ENCODE data around the gene ITPRIPL2. TPM values are rescaled to one million over a fixed set of nuclear protein-coding genes. Genes with fewer than 3 reads are reported as not detected.

Gene ITPRIPL2
- total and polyA plus RNA-seq, 2 of the 4 experiments (the other 2 are of a cell fraction), result 9.2 to 11.1 TPM

GRCh38 chr16:19126300-19126699, 12.5 kb downstream of the ITPRIPL2 start:
- intact Hi-C loops (cut with micrococcal nuclease), result no loop called here
- no peak overlapping the region for H2AFZ ChIP-seq (replicated peaks; ENCODE audit: low read length, poor library complexity)
- H3K9me3 ChIP-seq (ENCODE audit: control insufficient read depth, insufficient read depth, low read length), result no peaks in the 10 kb centered on the region
- dilution Hi-C loops (cut with HindIII; ENCODE audit: low sequenced_read_pairs, unreplicated experiment), result no loop called here
- H2BK20ac ChIP-seq (ENCODE audit: low read depth, low read length), result no peak overlapping the region
- no peak overlapping the region for H3K23ac ChIP-seq (ENCODE audit: low read depth, low read length)
- H3K27me3 ChIP-seq (ENCODE audit: control insufficient read depth, insufficient read depth, low read length), result no peaks in the 10 kb centered on the region
- no peak overlapping the region for H3K27ac ChIP-seq (ENCODE audit: insufficient read depth, low read length)
- no TSS peak for BruUV-seq (replicated peaks)
- no peak overlapping the region for H3K4me3 ChIP-seq (ENCODE audit: insufficient read depth, low read depth, low read length)
- H3K4ac ChIP-seq (ENCODE audit: low read depth, low read length), result no peak overlapping the region
- POLR2A ChIA-PET (ENCODE audit: unreplicated experiment), result no interaction called here
- H4K91ac ChIP-seq (ENCODE audit: insufficient read depth, low read depth, low read length), result no peak overlapping the region
- TF ChIP-seq RFX5 (IDR thresholded peaks at IDR 0.05; ENCODE audit: low read depth, low read length) (no peak), USF2 (IDR thresholded peaks at IDR 0.05; ENCODE audit: low read depth, low read length) (no peak), MAFK (IDR thresholded peaks at IDR 0.05; ENCODE audit: low read depth, low read length) (no peak), SMC3 (IDR thresholded peaks at IDR 0.05; ENCODE audit: low read depth, low read length) (no peak), MAZ (IDR thresholded peaks at IDR 0.05; ENCODE audit: borderline replicate concordance, low read depth, low read length) (no peak), NFE2L2 (IDR thresholded peaks at IDR 0.05; ENCODE audit: low read depth, low read length) (no peak), ELK1 (IDR thresholded peaks at IDR 0.05; ENCODE audit: borderline replicate concordance, low read depth, low read length) (no peak), CHD1 (IDR thresholded peaks at IDR 0.05; ENCODE audit: low read depth, low read length) (no peak), BHLHE40 (IDR thresholded peaks at IDR 0.05; ENCODE audit: low read depth, low read length) (no peak), RCOR1 (IDR thresholded peaks at IDR 0.05; ENCODE audit: insufficient replicate concordance, low read length) (no peak)
- no peak overlapping the region for H3K14ac ChIP-seq (replicated peaks; ENCODE audit: low read depth, low read length)
- H2BK120ac ChIP-seq (ENCODE audit: low read depth, low read length), result no peak overlapping the region
- ATAC-seq (ENCODE audit: low read depth), result no peak
- H4K8ac ChIP-seq (ENCODE audit: low read depth in 2 of 2, low read length in 2 of 2), result no peak overlapping the region
- no peak overlapping the region for H3K9ac ChIP-seq (ENCODE audit: low read depth, low read length)
- H3K4me1 ChIP-seq (ENCODE audit: control insufficient read depth, insufficient read depth, low read length), result peaks cover 14% of the 10 kb centered on the region
- H2AK9ac ChIP-seq (replicated peaks; ENCODE audit: low read depth, low read length, poor library complexity), result no peak overlapping the region
- H4K5ac ChIP-seq (ENCODE audit: low read depth, low read length), result no peak overlapping the region
- peaks cover 19% of the 10 kb centered on the region for H3K9me1 ChIP-seq (ENCODE audit: insufficient read depth, low read length)
- in situ Hi-C loops (cut with MboI; ENCODE audit: low sequenced_read_pairs), result no loop called here
- H3K79me1 ChIP-seq (ENCODE audit: low read depth in 1 of 2, low read length in 2 of 2), result peaks cover 7 to 34% of the 10 kb centered on the region in 2 experiments; a peak in 3 of 4 replicates
- no peak overlapping the region for H3K4me2 ChIP-seq (ENCODE audit: low read depth, low read length)
- peaks cover 12% of the 10 kb centered on the region; the same call in 1 of the 2 replicates for H4K20me1 ChIP-seq (ENCODE audit: insufficient read depth, low read length)
- CTCF ChIA-PET, result interaction anchor here (0.7 kb wide), 1 partner anchor 781 kb away, joined by 3 read pairs; no protein-coding TSS in a partner anchor
- H2BK15ac ChIP-seq (ENCODE audit: low read depth, low read length), result no peak overlapping the region
- no peak overlapping the region for H3K18ac ChIP-seq (ENCODE audit: low read depth, low read length)
- H3K36me3 ChIP-seq (ENCODE audit: control insufficient read depth, insufficient read depth, low read length), result peaks cover 6% of the 10 kb centered on the region
- no peak overlapping the region for H2AK5ac ChIP-seq (ENCODE audit: low read depth, low read length)
- no peak overlapping the region for H3K56ac ChIP-seq (ENCODE audit: extremely low read depth, insufficient read depth, low read length)
- no peak for DNase-seq
- no peak overlapping the region for H2BK5ac ChIP-seq (ENCODE audit: low read depth, low read length, poor library complexity, severe bottlenecking)
